ENCODE data around the gene DLK2. TPM values are rescaled to one million over a fixed set of nuclear protein-coding genes. Genes with fewer than 3 reads are reported as not detected.

Gene DLK2
- total and polyA plus RNA-seq, 2 donors from 2014 or later = 0.50 TPM; not detected in 1

DNA sequence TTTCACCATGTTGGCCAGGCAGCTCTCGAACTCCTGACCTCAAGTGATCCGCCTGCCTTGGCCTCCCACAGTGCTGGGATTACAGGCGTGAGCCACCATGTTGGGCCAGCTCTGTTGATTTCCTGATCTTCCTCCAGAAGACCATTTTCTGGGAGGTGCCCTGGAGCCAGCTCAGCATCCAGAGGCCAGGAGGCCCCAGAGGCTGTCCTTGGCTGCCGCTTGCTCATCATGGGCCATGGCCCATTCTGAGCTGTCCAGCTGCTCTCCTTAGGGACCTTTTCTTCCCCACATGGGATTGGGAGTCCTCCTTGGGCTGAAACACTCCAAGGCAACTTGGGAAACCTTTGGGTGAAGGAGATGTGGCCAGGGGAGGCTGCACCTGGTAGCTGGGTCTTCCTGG lies 39.4 kb upstream of the DLK2 start:
- intact Hi-C loops (cut with DNase I) = no loop called here
- H3K36me3 ChIP-seq (ENCODE audit: control insufficient read depth in 2 of 3, insufficient read depth in 3 of 3, low read length in 3 of 3) = peaks cover 2 to 17% (median 12%) of the 10 kb centered on the region in 3 donors
- DNase-seq = no peak
- no peak for FAIRE-seq
- H3K27me3 ChIP-seq (ENCODE audit: control insufficient read depth, insufficient read depth, low read length) = no peaks in the 10 kb centered on the region
- H3K4me1 ChIP-seq (ENCODE audit: control insufficient read depth in 2 of 3, insufficient read depth in 2 of 3, low read depth in 1 of 3, low read length in 3 of 3) = peaks cover 0 to 23% (median 17%) of the 10 kb centered on the region in 3 donors
- H3K9ac ChIP-seq (ENCODE audit: low read length in 3 of 3) = no peak overlapping the region
- H3K27ac ChIP-seq (ENCODE audit: low read depth in 2 of 2, low read length in 2 of 2) = no peak overlapping the region
- no peaks in the 10 kb centered on the region for H3K9me3 ChIP-seq (ENCODE audit: control insufficient read depth in 2 of 3, insufficient read depth in 1 of 3, low read length in 3 of 3)
- no peak overlapping the region for H3K4me3 ChIP-seq (ENCODE audit: low read length in 3 of 3)
- TF ChIP-seq, protein P1, sequence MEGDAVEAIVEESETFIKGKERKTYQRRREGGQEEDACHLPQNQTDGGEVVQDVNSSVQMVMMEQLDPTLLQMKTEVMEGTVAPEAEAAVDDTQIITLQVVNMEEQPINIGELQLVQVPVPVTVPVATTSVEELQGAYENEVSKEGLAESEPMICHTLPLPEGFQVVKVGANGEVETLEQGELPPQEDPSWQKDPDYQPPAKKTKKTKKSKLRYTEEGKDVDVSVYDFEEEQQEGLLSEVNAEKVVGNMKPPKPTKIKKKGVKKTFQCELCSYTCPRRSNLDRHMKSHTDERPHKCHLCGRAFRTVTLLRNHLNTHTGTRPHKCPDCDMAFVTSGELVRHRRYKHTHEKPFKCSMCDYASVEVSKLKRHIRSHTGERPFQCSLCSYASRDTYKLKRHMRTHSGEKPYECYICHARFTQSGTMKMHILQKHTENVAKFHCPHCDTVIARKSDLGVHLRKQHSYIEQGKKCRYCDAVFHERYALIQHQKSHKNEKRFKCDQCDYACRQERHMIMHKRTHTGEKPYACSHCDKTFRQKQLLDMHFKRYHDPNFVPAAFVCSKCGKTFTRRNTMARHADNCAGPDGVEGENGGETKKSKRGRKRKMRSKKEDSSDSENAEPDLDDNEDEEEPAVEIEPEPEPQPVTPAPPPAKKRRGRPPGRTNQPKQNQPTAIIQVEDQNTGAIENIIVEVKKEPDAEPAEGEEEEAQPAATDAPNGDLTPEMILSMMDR (IDR thresholded peaks at IDR 0.05; ENCODE audit: borderline replicate concordance, extremely low read depth, insufficient read depth) = no peak

DNA sequence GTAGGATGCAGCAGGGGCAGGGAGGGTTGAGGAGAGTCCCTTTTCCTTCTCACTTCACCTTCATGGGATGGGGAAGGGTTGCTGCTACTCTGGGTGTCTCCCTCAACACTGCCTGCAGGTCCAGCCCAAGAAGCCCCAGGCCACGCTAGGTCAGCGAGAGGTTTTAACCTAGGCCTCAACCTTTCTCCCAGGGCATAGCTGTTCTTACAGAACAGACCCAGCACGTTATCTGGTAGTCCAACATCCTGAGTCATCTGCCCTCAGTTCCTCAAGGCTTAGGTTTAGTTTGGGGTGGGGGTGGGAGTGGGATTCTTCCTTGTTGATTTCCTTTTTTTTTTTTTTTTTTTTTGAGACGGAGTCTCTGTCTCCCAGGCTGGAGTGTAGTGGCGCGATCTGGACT lies 39.0 kb upstream of the DLK2 start:
- no peak for FAIRE-seq
- H3K27ac ChIP-seq (ENCODE audit: low read depth in 2 of 2, low read length in 2 of 2) = no peak overlapping the region

DNA sequence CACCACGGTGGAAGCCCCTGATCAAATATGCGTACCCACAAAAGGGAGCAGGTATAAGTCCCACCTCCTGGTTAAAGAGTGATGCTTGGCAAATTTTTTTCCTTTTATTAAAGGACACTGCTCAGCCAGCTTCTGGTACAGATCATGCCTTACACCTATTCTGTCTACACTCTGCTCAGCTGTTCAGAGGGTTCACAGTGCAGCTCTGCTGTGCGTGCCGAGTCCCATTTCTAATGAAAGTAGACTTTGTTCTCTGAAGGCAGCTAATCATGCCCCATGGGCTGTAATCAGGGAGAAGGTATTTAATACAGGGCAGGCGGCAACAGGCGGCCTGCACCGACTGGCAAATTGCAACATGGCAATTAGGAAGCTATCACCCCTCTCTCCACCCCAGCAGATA lies 38.5 kb upstream of the DLK2 start:
- H3K27ac ChIP-seq (ENCODE audit: low read depth in 2 of 2, low read length in 2 of 2) = no peak overlapping the region

More for the DNA sequence above, 39.0 kb upstream of the DLK2 start:
- Histone ChIP-seq H3K9ac (ENCODE audit: low read length in 3 of 3) (no peak overlapping the region), H3K4me1 (ENCODE audit: control insufficient read depth in 2 of 3, insufficient read depth in 2 of 3, low read depth in 1 of 3, low read length in 3 of 3) (peaks cover 0 to 23% (median 14%) of the 10 kb centered on the region in 3 donors), H3K4me3 (ENCODE audit: low read length in 3 of 3) (no peak overlapping the region), H3K9me3 (ENCODE audit: control insufficient read depth in 2 of 3, insufficient read depth in 1 of 3, low read length in 3 of 3) (no peaks in the 10 kb centered on the region), H3K36me3 (ENCODE audit: control insufficient read depth in 2 of 3, insufficient read depth in 3 of 3, low read length in 3 of 3) (peaks cover 0 to 17% (median 8%) of the 10 kb centered on the region in 3 donors), H3K27me3 (ENCODE audit: control insufficient read depth, insufficient read depth, low read length) (no peaks in the 10 kb centered on the region)
- TF ChIP-seq, protein P1 (IDR thresholded peaks at IDR 0.05; ENCODE audit: borderline replicate concordance, extremely low read depth, insufficient read depth) = no peak
- DNase-seq = no peak
- intact Hi-C loops (cut with DNase I) = no loop called here

More for the DNA sequence above, 38.5 kb upstream of the DLK2 start:
- intact Hi-C loops (cut with DNase I) = no loop called here
- H3K9me3 ChIP-seq (ENCODE audit: control insufficient read depth in 2 of 3, insufficient read depth in 1 of 3, low read length in 3 of 3) = no peaks in the 10 kb centered on the region
- FAIRE-seq (no peak), DNase-seq (no peak)
- H3K4me1 ChIP-seq (ENCODE audit: control insufficient read depth in 2 of 3, insufficient read depth in 2 of 3, low read depth in 1 of 3, low read length in 3 of 3) = peaks cover 0 to 23% (median 12%) of the 10 kb centered on the region in 3 donors
- H3K27me3 ChIP-seq (ENCODE audit: control insufficient read depth, insufficient read depth, low read length) = no peaks in the 10 kb centered on the region
- no peak overlapping the region for H3K9ac ChIP-seq (ENCODE audit: low read length in 3 of 3)
- no peak overlapping the region for H3K4me3 ChIP-seq (ENCODE audit: low read length in 3 of 3)
- H3K36me3 ChIP-seq (ENCODE audit: control insufficient read depth in 2 of 3, insufficient read depth in 3 of 3, low read length in 3 of 3) = peaks cover 0 to 12% (median 3%) of the 10 kb centered on the region in 3 donors
- TF ChIP-seq, protein P1 (IDR thresholded peaks at IDR 0.05; ENCODE audit: borderline replicate concordance, extremely low read depth, insufficient read depth) = no peak

Measured in kidney (tissue), 14 donors.